DMS79 treated with DMSO at 0.1 percent for 48 hours (cell line): ENCODE measurements around the gene TNS3.
"Not testable (repeated sequence)": the region's sequence is repeated elsewhere in the genome, so short reads cannot be mapped to it uniquely, and the experiment has no call there.

Experiments
- DNase-seq: peaks from one replicate; lab custom pipeline; 2025; lab: John Stamatoyannopoulos, UW

The TNS3 gene

DNA sequence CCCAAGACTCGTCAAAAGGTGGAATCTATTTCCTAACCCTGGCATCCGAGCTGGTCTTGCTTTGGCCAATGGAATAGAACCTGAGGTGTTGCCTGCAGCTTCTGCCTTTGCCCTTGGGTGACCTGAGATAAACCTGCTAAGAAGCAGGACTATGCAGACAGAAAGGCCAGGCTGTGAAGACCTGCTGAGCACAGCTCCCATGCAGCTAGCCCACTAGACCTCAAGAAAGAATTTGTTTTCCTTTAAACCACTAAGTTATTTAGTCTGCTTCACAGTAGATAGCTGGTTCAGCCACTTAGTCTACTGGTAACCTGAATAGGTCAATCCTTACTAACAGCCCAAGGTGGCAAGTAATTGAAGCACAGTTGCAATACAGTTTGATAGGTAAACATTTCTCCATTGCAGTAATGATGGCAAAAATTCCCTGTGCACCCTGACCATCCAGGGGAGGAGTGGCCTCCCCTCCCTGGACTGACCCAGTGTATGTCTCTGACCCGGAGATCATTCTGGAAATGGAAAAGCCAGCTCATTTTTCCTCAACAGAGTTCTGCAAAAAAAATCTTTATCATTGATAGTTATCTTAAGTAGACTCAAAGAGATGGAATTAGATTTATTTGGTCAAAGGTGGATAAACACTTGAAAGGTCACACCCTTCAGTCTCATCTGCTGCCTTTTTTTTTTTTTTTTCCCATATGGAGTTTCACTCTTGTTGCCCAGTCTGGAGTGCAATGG lies 20.0 kb downstream of the TNS3 start:
- no peak for DNase-seq

DNA sequence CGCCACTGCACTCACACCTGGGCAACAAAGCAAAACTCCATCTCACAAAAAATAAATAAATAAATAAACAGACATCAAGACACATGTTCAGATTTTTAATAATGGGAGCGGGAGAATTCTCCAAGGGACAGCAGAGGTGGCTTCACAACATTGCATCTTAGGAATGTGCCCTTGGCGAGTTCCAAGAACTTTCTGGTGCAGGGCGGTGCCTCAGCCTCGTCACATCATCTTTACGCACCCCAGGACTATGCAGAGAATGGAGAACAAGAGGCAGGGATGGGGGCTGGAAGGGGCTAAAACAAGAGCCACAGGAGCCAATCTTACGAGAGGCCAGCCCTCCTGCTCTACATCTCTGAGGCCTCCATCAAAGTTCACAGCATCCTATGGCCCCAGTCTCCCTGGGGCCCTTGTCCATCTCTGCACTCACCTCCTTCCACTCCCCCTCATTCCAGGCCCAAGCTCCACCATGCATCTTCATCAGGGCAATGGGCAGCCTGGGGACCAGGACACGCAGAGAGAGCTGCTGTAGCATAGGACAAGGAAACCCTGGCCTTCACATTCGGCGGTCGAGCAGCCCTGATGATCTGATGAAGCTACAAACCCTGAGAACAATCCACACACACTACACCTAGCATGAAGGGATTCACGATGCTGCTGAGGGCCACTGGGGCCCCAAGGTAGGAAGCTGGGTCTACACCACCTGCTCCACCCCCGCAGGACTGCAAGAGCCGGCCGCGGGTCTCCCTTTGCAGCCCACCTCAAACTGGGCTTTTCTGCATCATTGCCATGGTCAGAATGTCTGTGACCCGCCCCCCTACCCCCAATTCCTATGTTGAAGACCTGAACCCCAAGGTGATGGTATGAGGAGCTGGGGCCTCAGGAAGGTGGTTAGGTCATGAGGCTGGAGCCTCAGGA lies 22.3 kb downstream of the TNS3 start:
- DNase-seq, result no peak

DNA sequence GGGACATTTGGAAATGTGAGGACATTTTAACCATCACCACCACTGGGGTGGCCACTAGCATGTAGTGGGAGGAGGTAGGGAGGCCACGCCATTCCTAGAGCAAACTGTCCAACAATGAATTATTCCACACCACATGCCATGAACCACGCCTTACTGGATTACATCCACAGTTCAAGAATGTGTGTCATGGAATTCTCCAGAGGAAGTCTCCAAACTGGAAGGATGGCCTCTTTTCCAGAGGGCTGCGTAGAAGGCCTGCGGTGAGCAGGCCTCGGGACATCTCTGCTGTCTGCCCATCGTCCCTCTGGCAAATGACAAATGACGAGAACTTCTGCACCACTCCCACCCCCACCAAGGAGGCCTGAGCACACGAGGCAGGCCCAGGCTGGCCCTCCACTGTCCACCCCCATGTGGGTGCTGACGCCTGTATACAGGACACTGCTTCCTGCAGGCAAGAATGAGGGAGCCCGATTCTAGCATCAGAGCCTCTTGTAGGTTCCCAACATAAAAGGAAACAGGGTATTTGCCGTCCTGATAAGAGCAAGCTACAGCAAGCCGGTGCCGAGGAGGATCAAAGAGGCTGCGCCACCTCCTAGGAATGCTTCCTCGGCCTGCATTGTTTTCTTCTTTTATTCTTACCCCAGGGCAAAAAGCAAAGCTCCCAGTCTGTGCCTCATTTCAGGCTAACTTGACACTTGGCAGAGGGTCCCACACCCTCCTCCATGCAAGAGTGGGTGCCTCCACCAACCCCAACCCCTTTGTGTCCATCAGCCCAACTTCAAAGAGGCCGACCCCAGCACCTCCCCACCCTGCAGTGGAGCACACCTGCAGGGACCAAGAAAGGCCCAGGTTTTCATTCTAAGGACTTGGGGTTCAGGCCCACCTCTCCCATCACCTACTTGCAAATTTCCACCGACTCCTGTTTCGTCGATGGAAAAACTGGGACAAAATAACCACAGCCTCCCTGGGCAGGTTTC lies 23.9 kb downstream of the TNS3 start:
- DNase-seq, result no peak

DNA sequence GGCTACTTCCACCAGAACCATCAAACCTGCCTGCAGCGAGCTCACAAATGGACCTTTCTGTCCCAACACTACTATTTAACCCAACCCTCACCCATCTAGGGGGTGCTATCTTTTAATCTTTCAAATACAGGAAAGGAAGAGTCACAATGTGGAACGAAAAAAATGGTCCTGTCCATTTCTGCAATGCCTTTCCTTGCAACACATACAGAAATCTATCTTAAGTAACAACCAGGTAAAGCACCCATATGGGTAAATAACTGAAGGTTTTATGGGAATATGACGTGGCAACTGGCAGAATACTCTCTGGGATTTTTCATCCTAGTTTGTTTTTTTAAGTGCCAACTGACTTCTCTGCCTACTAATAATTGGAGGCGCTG lies 24.6 kb downstream of the TNS3 start:
- no peak for DNase-seq

DNA sequence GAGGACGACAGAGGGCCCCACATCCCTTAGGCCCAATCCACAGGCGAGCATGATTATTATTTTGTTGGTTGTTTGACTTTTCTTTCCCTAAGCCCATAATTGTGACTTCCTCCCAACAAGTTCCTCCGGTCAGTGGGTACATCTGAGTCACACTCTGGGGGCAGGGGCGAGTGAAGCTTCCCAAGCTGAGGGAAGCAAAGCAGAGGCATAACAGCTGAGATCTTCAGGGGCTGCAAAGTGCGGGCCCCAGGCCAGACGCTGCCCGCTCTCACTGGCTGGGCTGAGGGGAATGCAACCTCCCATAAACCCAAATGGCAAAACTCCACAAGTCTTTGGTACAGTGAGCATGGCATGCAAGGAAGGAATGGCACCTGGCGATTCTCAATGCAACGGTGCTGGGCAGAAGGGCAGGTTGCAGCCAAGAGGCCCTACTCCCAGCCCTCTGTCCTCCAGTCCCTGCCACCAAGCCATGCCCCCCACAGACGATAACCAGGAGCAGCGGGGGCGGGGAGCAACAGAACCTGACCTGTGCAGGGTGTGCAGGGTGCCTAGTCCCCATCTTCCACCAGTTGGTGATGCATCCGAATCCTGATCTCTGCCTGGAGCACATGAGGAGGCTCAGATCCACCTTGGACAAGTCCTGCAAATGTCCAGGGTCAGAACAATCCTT lies 25.3 kb downstream of the TNS3 start:
- no peak for DNase-seq

DNA sequence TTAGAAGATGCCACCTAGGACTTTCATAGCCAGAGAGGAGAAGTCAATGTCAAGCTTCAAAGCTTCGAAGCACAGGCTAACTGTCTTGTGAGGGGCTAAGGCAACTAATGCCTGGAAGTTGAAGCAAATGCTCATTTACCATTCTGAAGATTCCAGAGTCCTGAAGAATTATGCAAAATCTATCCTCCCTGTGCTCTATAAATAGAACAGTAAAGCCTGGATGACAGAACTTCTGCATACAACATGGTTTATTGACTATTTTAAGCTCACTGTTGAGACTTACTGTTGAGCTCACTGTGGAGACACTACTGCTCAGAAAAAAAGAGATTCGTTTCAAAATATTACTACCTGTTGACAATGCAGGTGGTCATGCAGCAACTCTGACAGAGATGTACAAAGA lies 28.6 kb downstream of the TNS3 start:
- DNase-seq, result no peak

DNA sequence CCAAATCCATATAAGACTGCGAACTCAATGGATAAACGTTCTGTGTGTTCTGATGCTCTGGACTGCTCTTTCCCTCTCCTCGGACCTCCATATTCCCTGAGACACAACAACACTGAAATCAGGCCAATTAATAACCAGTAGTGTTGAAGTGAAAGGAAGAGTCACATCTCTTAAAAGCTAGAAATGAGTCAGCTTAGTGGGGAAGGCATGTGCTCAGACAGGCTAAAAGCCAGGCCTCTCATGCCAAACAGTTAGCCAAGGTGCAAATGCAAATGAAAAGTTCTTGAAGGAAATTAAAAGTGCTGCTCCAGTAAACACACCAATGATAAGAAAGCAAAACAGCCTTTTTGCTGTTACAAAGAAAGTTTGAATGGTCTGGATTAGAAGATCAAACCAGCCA lies 29.3 kb downstream of the TNS3 start:
- DNase-seq, result no peak

DNA sequence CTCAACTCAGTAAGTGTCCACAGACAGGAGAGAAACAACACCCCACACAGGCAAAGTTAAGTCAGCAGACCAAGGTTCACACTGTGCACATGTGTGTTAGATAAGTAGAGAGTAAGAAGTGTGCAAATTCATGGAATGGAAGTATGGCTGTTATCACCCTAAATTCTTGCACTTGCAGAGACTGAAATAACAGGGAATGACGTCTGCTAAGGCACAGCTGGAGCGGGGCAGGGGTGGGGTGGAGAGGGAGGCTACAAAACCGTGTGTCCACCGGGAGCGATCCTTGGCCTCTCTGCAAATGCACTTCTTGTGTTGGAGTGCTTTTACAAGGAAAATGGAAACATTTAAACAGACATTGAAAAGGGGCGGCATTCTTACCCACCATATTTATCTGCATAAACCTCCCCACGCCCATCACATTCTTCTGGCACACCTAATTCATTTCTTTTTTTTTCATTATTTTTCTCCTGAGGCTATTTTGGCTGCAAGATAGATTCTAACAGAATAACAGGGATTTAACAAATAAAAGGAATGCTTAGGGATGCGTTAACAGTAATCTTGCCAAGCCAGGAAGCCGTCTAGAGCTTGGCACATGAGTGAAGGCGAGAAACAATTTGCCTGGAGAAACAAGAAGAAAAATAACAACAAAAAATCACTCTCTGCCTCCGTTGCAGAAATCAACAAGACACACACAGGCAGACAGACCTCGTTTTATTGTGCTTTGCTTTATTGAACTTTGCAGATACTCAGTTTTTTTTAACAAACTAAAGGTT lies 30.1 kb downstream of the TNS3 start:
- no peak for DNase-seq

DNA sequence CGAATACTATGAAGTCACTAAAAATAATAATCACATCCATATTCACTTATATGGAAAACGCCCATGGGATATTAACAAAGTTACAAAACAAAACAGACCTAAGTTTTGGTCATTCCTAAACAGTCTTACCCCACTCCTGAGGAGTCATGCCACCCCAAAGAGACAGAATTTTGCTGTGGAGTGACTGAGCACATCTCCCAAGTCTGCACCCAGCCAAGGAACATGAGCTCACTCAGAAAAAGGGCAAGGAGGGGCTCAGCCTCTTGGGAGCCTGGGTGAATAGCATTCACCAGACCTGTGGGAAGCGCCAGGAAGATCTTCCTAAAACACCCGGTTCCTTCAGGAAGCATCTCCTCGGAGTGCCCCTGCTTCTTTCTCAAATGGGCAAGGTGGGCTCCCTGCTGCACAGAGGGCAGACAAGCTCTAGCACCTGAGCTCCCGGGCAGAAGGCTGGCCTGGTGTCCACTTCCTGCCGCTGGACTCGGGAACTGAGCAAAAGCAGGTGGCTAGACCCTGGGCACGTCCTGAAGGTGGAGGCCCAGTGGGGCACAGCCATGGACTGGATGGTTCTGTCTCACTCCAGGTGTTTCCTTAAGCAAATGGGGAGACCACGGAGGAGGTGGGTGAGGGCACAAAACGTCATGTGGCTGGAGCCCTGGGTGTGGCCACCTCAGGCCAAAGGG lies 31.0 kb downstream of the TNS3 start:
- no peak for DNase-seq

DNA sequence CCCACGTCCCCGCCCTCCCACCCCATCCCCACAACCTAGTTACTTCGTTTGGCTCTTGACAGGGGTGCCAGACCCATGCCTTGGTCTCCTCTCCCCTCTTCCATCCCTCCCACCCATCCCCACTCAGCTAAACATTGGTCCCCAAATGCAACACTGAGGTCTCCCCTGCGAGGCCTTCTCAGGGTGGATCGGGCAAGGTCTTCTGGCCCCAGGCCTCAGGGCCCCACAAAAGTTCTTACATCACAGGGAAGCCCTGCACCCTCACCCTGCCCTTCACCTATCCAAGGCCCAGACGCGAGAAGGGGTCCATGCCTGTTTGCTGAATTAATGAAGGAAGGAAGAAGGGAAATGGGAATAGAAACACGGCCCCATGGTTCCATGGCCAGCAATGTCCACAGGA lies 32.0 kb downstream of the TNS3 start:
- no peak for DNase-seq

DNA sequence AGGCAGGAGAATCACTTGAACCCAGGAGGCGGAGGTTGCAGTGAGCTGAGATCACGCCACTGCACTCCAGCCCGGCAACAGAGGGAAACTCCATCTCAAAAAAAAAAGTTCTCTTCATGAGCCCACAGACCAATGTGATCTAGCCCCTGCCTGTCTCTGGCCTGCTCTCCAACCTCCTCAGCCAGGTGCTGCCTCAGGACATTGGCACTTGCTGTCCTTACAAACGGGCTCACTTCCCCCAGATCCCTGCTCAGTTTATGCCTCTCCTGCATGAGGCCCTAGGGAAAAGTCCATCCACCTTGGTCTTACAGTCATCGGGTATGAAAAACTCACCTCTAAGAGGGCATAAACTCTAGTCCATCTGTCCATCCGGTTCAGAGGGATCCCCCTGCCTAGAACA lies 32.5 kb downstream of the TNS3 start:
- no peak for DNase-seq

DNA sequence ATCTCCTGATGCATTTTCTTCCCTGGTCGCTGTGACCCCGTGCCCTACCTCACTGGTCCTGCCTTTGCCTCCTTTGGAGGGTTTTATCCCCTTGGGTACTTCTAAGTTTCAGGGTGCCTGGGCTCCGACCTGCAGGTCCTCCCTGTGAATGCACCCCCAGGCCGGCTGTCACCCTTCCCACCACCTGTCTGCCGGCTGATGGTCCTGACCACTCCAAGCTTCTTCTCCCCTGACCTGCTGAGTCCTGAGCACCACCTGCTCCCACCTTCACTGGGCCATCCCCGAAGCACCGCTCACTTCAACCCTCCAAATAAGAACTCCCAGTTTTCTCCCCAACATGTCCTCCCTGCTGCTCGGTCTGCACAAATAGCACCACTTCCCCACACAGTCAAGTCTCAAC lies 33.4 kb downstream of the TNS3 start:
- no peak for DNase-seq

DNA sequence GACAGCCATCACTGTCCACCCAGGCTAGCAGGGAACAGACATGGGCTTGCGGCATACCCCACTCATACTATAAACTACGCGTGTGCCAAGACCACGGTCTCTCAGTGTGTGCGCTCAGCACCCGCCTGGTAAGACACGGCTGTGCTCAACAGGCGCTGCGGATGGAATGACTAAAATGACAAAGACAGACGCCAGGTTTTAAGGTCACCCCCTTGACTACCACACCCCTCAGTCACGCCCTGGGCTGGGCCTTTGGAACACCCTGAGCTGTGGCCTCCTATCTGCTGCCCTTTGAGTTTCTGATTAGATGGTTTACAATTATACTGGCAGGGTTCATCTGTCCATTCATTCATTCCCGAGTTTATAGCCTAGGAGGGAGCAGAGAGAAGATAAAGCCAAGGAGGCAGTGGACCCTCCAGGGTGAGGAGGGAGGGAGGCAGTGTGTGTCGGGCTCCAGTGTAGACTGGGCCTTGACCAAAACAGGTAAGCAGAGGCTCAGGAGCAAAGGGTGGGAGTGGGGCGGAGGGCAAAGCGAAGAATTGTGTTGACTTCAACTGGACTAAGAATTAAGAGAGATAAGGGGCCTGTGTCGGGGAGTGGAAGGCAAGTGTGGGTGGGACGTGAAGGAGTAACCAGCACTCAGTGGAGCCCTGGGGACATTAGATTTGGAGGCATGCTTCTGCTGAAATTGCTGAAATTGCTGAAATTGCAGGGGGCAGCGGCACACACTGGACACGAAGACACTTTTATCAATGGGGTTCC lies 35.0 kb downstream of the TNS3 start:
- DNase-seq, result no peak

DNA sequence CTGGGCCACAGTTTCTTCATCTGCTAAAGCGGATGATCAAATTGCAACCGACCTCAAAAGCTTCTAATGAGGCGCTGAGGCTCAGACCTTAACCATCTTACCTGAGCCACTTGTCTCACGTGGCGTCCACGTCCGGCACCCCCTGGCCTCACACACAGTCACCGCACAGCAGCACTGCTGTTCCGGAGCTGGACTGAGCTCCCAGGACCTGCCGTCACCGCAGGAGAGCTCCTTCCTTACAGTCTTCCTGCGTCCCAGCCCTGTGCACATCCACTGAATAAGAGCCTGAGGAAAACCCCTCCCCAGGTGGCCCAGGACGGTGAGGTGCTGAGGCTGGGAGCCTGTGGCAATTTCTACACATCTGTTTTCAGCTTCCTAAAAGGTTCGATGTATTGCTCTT lies 35.7 kb downstream of the TNS3 start:
- DNase-seq, result no peak

DNA sequence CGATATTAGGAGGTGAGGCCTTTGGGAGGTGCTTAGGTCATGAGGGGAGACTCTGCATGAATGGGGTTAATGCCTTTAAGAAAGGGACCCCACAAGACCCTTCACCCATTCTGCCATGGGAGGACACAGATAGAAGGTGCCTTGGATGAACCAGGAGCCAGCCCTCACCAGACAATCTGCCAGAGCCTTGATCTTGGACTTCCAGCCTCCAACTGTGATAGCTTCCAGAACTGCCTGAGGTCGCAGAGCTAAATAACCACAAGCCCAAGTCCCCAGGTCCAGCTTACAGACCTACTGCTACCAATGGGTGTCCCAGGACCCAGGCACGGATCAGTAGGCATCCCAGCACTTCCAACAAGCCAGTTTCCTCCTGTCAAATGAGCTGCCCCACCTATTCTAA lies 37.5 kb downstream of the TNS3 start:
- no peak for DNase-seq

DNA sequence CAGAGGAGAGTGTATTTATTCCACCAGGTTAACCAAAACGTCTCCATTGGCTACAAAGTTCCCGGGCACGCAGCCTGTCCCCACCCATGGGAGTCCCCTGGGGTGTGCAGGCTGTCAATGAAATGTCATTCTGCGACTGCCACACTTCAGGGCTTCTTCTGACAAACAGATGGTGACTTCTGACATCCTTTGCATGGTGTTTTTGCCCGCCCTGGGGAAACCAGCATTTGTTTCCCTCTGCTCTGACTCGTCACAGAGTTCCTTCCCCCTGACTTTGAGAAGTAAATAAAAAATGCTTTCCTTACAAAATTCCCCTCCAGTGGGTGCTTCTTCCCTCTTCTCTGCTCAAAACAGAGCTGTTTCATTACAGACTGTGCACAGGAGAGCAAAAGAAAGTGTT lies 38.2 kb downstream of the TNS3 start:
- no peak for DNase-seq

DNA sequence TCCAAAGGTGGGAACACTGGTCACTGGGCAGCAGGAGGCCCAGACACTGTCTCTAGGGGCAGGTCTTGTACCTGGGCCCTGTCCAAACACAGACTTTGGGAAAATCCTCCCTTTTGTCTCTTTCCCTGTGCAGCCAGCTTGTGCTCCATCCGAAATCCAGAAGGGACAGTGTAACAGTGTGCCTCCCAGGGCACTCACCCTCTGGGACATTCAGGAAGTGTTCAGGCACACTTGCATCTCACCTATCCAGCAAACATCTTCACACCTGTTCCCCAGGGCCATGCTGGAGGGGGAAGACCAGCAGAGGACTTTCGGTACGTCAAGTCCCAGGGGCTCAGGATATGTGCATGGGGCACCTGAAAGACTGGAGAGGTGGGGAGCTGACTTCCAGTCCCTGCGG lies 38.9 kb downstream of the TNS3 start:
- DNase-seq, result no peak

DNA sequence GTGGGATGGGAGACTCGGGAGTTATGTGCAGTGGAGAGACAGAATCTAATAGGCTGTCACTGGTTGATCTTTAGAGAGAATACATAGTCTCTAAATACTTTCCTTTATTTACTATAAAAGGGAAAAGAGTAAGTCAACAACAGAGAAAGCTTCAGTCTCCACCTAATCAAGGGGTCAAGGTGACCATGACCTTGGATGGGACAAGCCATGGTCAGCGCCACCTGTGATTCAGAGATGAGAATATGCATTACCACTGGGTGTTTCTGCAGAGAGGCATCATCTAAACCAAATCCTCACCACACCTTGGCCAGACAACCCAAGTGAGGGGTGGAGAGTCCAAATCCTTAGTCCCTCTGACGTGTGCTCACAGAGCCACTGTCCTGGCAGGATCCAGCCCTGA lies 39.9 kb downstream of the TNS3 start:
- no peak for DNase-seq

DNA sequence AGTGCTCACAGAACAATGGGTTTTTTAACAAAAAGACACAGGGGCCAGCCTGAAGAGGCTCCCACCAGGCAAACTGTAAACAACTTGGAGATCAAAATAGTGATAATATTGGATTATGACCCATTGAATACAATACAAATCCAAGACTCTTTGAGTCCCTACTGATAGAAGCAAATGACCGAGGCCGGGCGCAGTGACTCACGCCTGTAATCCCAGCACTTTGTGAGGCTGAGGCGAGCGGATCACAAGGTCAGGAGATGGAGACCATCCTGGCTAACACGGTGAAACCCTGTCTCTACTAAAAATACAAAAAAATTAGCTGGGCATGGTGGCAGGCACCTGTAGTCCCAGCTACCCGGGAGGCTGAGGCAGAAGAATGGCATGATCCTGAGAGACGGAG lies 40.4 kb downstream of the TNS3 start:
- DNase-seq, result not testable (repeated sequence)
